Neural cell (in vitro differentiated cells): Measurements from ENCODE around the gene ZNF497.

Experiments used
- EP300 ChIP-seq: fragments of 450-650 bp; conservative IDR thresholded peaks from 2 replicates; pipeline ENCODE4 v1.6.1; 2014; ENCODE audit warnings: antibody characterized with exemption, mild to moderate bottlenecking, moderate library complexity; ENCODE audit not compliant: poor library complexity, severe bottlenecking
- EZH2 ChIP-seq: fragments of 200-600, 300-800 bp; shearing (Covaris generic), sonication (generic); IDR thresholded peaks from 2 replicates; pipeline ENCODE4 v1.6.1; 2014; ENCODE audit warnings: antibody characterized with exemption, low read length, borderline replicate concordance, mild to moderate bottlenecking; ENCODE audit not compliant: insufficient read depth, poor library complexity, severe bottlenecking
- RAD21 ChIP-seq: fragments of 450-650 bp; conservative IDR thresholded peaks from 2 replicates; pipeline ENCODE4 v1.6.1; 2014; ENCODE audit warnings: antibody characterized with exemption, mild to moderate bottlenecking, moderate library complexity
- SMC3 ChIP-seq: fragments of 450-650 bp; conservative IDR thresholded peaks from 2 replicates; pipeline ENCODE4 v1.6.1; 2014; ENCODE audit warnings: antibody characterized with exemption, mild to moderate bottlenecking, moderate library complexity; ENCODE audit not compliant: poor library complexity
- TF ChIP-seq, protein P1 (sequence below): fragments of 450-650 bp; IDR thresholded peaks from 2 replicates; pipeline ENCODE4 v1.5.1; 2014; ENCODE audit warnings: antibody characterized with exemption, mild to moderate bottlenecking, moderate library complexity; ENCODE audit not compliant: poor library complexity, severe bottlenecking

DNA sequence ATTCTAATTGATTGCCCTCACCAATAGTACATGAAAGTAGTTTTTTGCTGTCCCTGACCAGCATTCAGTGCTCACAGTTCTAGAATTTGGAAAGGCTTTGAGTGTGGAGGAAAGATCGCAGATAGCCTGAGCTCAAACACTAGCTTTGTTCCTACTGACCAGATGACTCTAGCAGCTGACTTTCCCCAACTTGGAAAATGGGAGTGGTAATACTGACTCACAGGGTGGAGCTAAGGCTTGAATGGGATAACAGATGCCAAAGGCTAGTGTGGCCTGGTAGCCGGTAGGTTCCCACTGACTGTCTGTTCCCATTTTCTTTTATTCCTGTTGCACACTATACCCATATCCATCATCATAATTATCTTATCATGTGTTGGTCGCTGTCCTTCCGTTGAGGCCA, 32.1 kb downstream of the ZNF497 start:
- TF ChIP-seq, protein P1, sequence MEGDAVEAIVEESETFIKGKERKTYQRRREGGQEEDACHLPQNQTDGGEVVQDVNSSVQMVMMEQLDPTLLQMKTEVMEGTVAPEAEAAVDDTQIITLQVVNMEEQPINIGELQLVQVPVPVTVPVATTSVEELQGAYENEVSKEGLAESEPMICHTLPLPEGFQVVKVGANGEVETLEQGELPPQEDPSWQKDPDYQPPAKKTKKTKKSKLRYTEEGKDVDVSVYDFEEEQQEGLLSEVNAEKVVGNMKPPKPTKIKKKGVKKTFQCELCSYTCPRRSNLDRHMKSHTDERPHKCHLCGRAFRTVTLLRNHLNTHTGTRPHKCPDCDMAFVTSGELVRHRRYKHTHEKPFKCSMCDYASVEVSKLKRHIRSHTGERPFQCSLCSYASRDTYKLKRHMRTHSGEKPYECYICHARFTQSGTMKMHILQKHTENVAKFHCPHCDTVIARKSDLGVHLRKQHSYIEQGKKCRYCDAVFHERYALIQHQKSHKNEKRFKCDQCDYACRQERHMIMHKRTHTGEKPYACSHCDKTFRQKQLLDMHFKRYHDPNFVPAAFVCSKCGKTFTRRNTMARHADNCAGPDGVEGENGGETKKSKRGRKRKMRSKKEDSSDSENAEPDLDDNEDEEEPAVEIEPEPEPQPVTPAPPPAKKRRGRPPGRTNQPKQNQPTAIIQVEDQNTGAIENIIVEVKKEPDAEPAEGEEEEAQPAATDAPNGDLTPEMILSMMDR = no peak
- no peak for TF ChIP-seq RAD21
- no peak for TF ChIP-seq SMC3
- TF ChIP-seq EP300 = no peak
- TF ChIP-seq EZH2 = no peak
